Breast epithelium (tissue), 4 donors: ENCODE data around the gene CRELD2. TPM values are rescaled to one million over a fixed set of nuclear protein-coding genes. Genes with fewer than 3 reads are reported as not detected.
A peak's percentile ranks its signal among the peaks of the same experiment; 100 is the strongest.

Experiments
- DNase-seq, 2 donors: peaks; one replicate each; pipeline ENCODE4 v3.0.0-alpha.2; 2019; ENCODE audit warnings: low spot score in 2 of 2
- H3K27ac ChIP-seq, 2 donors: fragments of 200-600 bp; sonication (generic) in 1 of 2; one replicate each; pipeline ENCODE4 v1.5.1; 2016 to 2019; ENCODE audit warnings: mild to moderate bottlenecking in 1 of 2
- H3K27me3 ChIP-seq, 2 donors: fragments of 200-600 bp; sonication (generic) in 1 of 2; one replicate each; pipeline versions ENCODE4 v1.5.1 to v1.6.0; 2017 to 2019; ENCODE audit warnings: control low read depth in 1 of 2, mild to moderate bottlenecking in 1 of 2
- H3K36me3 ChIP-seq: fragments of 200-600 bp; one replicate; pipeline ENCODE4 v1.5.1; 2019
- H3K4me1 ChIP-seq, 2 donors: fragments of 200-600 bp; sonication (generic); one replicate each; pipeline ENCODE4 v1.5.1; 2016 to 2019; ENCODE audit warnings: control low read depth in 1 of 2
- H3K4me3 ChIP-seq, 3 donors: fragments of 200-600 bp; sonication (generic); 1 replicate in 2 of 3; 2 replicates in 1 of 3; pipeline ENCODE4 v1.5.1; 2016 to 2019; ENCODE audit warnings: mild to moderate bottlenecking in 3 of 3, moderate library complexity in 2 of 3
- H3K9me3 ChIP-seq, 2 donors: fragments of 200-600 bp; sonication (generic) in 1 of 2; one replicate each; pipeline ENCODE4 v1.5.1; 2016 to 2019; ENCODE audit warnings: control low read depth in 1 of 2
- POLR2A ChIP-seq: fragments of 450-650 bp; IDR thresholded peaks from one replicate; pipeline ENCODE4 v1.6.1; 2016; ENCODE audit warnings: antibody characterized with exemption, mild to moderate bottlenecking, moderate library complexity
- POLR2AphosphoS5 ChIP-seq, 3 donors: sonication (generic); formaldehyde crosslinking; IDR thresholded peaks; one replicate each; pipeline ENCODE4 v1.6.1; 2017; ENCODE audit warnings: antibody characterized with exemption in 3 of 3
- intact Hi-C: fragments of 100-400 bp; cut with DNase I; formaldehyde crosslinking; loops from one replicate; pipeline ENCODE4 v1.15.1; 2023; ENCODE audit warnings: low total_unique reads
- total RNA-seq, 3 donors: library from RNA; depleted of rRNA; stranded (reverse); fragments of >200 nt; gene quantifications; one replicate each; pipeline ENCODE4 v1.1.0, GENCODE V29; 2016
- TF ChIP-seq, protein P1 (sequence below), 3 donors: fragments of 450-650 bp; IDR thresholded peaks; one replicate each; pipeline ENCODE4 v1.5.1; 2016 to 2017; ENCODE audit warnings: antibody characterized with exemption in 3 of 3, mild to moderate bottlenecking in 3 of 3, moderate library complexity in 3 of 3

CRELD2 gene
- total RNA-seq, 3 donors from 2014 or later, result 20.6 to 59.3 (median 39.5) TPM

GRCh38 chr22:49934891-49935557 lies 16.6 kb downstream of the CRELD2 start:
- H3K4me1 ChIP-seq, result peaks cover 17 to 44% of the 10 kb centered on the region in 2 donors
- no peak for TF ChIP-seq POLR2AphosphoS5 (IDR thresholded peaks at IDR 0.05)
- TF ChIP-seq POLR2A, result no peak
- TF ChIP-seq, protein P1, sequence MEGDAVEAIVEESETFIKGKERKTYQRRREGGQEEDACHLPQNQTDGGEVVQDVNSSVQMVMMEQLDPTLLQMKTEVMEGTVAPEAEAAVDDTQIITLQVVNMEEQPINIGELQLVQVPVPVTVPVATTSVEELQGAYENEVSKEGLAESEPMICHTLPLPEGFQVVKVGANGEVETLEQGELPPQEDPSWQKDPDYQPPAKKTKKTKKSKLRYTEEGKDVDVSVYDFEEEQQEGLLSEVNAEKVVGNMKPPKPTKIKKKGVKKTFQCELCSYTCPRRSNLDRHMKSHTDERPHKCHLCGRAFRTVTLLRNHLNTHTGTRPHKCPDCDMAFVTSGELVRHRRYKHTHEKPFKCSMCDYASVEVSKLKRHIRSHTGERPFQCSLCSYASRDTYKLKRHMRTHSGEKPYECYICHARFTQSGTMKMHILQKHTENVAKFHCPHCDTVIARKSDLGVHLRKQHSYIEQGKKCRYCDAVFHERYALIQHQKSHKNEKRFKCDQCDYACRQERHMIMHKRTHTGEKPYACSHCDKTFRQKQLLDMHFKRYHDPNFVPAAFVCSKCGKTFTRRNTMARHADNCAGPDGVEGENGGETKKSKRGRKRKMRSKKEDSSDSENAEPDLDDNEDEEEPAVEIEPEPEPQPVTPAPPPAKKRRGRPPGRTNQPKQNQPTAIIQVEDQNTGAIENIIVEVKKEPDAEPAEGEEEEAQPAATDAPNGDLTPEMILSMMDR (IDR thresholded peaks at IDR 0.05), result no peak
- peak; percentile 69 to 81 for DNase-seq
- H3K27ac ChIP-seq, result peak overlapping the region; percentile 94 to 99
- H3K4me3 ChIP-seq, result peak overlapping the region; percentile 49 to 64 (median 52)
- no peaks in the 10 kb centered on the region for H3K27me3 ChIP-seq
- intact Hi-C loops, result loop anchor here (1.0 kb wide), 1 partner anchor 27 kb away; no protein-coding TSS in a partner anchor
- H3K9me3 ChIP-seq, result no peaks in the 10 kb centered on the region
- H3K36me3 ChIP-seq, result no peaks in the 10 kb centered on the region

DNA sequence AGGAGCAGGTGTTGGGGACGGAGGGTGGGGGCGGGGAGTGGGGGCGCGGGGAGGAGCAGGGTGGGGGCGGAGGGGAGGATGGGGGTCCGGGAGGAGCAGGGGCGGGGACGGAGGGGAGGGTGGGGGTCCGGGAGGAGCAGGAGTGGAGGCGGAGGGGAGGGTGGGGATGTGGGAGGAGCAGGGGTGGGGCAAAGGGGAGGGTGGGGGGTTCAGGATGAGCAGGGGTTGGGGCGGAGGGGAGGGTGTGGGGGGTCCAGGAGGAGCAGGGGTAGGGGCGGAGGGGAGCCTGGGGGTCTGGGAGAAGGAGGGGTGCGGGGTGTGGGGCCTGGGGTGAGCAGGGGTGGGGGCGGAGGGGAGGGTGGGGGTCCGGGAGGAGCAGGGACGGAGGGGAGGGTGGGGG lies 17.1 kb downstream of the CRELD2 start:
- TF ChIP-seq, protein P1 (IDR thresholded peaks at IDR 0.05), result no peak
- TF ChIP-seq POLR2AphosphoS5 (IDR thresholded peaks at IDR 0.05) (no peak), POLR2A (no peak)
- Histone ChIP-seq H3K36me3 (no peaks in the 10 kb centered on the region), H3K4me3 (peak overlapping the region; percentile 49 to 64 (median 52)), H3K27me3 (no peaks in the 10 kb centered on the region), H3K4me1 (peaks cover 17 to 41% of the 10 kb centered on the region in 2 donors), H3K27ac (peak overlapping the region; percentile 94 to 99), H3K9me3 (no peaks in the 10 kb centered on the region)
- intact Hi-C loops, result loop anchor here (1.0 kb wide), 1 partner anchor 27 kb away; no protein-coding TSS in a partner anchor
- no peak for DNase-seq

DNA sequence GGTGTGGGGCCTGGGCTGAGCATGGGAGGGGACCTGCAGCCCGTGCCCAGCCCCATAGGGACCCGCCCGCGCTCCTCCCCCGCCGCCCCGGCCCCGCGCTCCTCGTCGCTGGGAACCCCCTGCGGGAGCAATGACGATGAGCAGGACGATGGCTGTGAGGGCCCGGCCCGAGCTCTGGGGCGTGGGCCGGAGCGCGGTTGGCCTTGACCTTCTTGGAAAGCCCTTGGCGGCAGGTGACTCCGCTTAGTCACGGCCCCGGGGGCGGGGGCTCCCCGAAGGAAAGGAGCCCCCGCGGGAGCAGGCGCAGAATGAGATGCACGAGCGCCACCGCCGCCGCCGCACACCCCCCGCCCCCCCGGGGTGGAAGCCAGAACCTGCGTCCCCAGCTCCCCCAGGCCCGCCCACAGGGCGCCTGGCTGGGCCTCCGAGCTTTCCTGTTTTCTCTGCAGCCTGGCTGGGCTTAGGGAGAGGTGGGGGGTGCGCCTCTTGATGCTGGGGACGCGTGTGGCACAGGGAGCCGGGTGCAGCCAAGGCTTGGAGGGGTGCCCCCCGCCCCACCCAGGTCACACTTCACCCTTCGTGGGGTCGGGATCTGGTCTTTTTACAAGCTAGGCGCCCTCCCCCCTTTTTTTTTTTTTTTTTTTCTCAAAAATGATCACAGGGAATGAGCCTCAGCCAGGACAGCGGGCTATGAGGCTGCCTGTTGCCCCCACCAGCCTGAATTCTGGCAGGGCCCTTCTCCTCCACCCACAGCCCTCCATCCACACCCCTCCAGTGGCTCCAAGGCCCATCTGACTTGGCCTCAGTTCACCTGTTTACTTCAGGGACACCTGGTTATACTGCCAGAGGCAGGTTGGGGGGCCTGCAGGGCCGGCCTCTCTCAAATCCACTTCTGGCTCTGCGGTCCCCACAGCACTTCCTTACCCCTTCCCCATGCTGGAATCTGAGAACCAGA lies 17.9 kb downstream of the CRELD2 start:
- Histone ChIP-seq H3K9me3 (no peaks in the 10 kb centered on the region), H3K27me3 (no peaks in the 10 kb centered on the region), H3K4me1 (peaks cover 17 to 38% of the 10 kb centered on the region in 2 donors), H3K4me3 (peak overlapping the region; percentile 49 to 64 (median 52)), H3K36me3 (no peaks in the 10 kb centered on the region), H3K27ac (peak overlapping the region; percentile 94 to 99)
- DNase-seq, result peak; percentile 87 to 89
- intact Hi-C loops, result no loop called here
- TF ChIP-seq POLR2A, result no peak
- peak; percentile 80 to 90 (median 85) for TF ChIP-seq POLR2AphosphoS5 (IDR thresholded peaks at IDR 0.05)

- DNase-seq, result no peak
- Histone ChIP-seq H3K27ac (peak overlapping the region; percentile 94 to 99), H3K4me3 (peak overlapping the region in 1 of 3 donors; percentile 64), H3K27me3 (no peaks in the 10 kb centered on the region), H3K36me3 (no peaks in the 10 kb centered on the region), H3K9me3 (no peaks in the 10 kb centered on the region), H3K4me1 (peaks cover 17 to 34% of the 10 kb centered on the region in 2 donors)
- no peak for TF ChIP-seq POLR2A
- TF ChIP-seq POLR2AphosphoS5 (IDR thresholded peaks at IDR 0.05), result no peak
- intact Hi-C loops, result no loop called here
These were observed 18.7 kb downstream of the CRELD2 start for GRCh38 chr22:49936973-49937757.

DNA sequence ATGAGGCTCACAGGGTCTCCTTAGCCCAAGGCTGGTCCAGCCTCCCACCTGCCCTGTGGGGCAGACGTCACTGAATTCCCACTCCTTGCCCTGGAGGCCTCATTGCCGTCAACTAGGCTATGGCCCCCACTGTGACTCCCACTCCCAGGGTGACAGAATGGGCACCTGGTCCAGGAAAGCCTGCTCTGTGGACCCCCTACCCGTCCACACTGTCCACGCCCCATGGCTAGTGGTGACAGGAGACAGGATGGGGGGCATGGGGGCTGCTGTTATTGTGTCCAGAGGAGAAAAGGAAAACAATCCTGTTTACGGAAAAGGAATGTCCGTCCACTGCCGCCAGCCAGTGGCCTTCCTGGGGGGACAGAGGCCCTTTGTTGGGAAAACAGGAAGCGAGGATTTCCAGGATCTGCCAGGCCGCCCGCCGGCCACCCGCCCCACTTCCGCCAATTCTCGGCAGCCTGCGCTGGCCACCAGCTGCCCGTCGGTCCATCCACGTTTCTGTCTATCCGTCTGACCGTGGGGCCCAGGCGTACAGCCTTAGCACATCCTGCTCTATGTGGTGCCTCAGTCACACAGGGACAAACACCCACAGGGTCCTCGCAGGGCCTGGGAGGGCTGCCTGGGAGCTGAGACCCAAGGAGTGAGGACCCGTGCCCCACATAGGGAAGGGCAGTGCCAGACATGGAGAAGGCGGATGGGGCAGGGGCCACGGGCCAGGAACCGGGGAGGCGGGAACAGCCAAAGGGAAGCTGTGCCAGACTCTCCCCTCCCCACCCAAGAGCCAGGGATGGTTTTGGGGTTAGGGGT lies 19.5 kb downstream of the CRELD2 start:
- H3K27me3 ChIP-seq, result no peaks in the 10 kb centered on the region
- peak overlapping the region in 1 of 3 donors; percentile 64 for H3K4me3 ChIP-seq
- intact Hi-C loops, result no loop called here
- TF ChIP-seq POLR2AphosphoS5 (IDR thresholded peaks at IDR 0.05) (peak; percentile 44 to 48 (median 46)), POLR2A (no peak)
- no peaks in the 10 kb centered on the region for H3K9me3 ChIP-seq
- H3K36me3 ChIP-seq, result no peaks in the 10 kb centered on the region
- peak overlapping the region; percentile 94 to 99 for H3K27ac ChIP-seq
- H3K4me1 ChIP-seq, result peaks cover 17 to 34% of the 10 kb centered on the region in 2 donors
- no peak for DNase-seq
